Esophagus muscularis mucosa (tissue), 4 donors: ENCODE results near the gene ATP8B2. TPM values are rescaled to one million over a fixed set of nuclear protein-coding genes. Genes with fewer than 3 reads are reported as not detected.
"Not testable (repeated sequence)": the region's sequence is repeated elsewhere in the genome, so short reads cannot be mapped to it uniquely, and the experiment has no call there.

ENCODE experiments used
- DNase-seq: peaks from one replicate; pipeline ENCODE4 v3.0.0-alpha.2; 2017; ENCODE audit errors: extremely low spot score
- H3K27ac ChIP-seq, 4 donors: fragments of 200-600 bp; sonication (generic); replicated peaks in 1 of 4; 1 replicate in 3 of 4; 2 replicates in 1 of 4; pipeline ENCODE4 v1.5.1; 2016 to 2019; ENCODE audit warnings: mild to moderate bottlenecking in 1 of 4
- H3K27me3 ChIP-seq, 4 donors: fragments of 200-600 bp; sonication (generic); one replicate each; pipeline versions ENCODE4 v1.5.1 to v1.6.0; 2016 to 2019
- H3K36me3 ChIP-seq, 4 donors: fragments of 200-600 bp; sonication (generic); one replicate each; pipeline ENCODE4 v1.5.1; 2016 to 2019
- H3K4me1 ChIP-seq, 4 donors: fragments of 200-600 bp; sonication (generic); one replicate each; pipeline ENCODE4 v1.5.1; 2016 to 2019
- H3K4me3 ChIP-seq, 4 donors: fragments of 200-600 bp; sonication (generic); 1 replicate in 2 of 4; 2 replicates in 2 of 4; pipeline ENCODE4 v1.5.1; 2016 to 2019; ENCODE audit warnings: mild to moderate bottlenecking in 4 of 4, moderate library complexity in 1 of 4
- H3K9me3 ChIP-seq, 4 donors: fragments of 200-600 bp; sonication (generic); 1 replicate in 3 of 4; 2 replicates in 1 of 4; pipeline ENCODE4 v1.5.1; 2016 to 2019
- EP300 ChIP-seq: sonication (generic); formaldehyde crosslinking; IDR thresholded peaks from one replicate; pipeline ENCODE4 v1.6.1; 2017; ENCODE audit warnings: antibody characterized with exemption
- POLR2A ChIP-seq: fragments of 450-650 bp; IDR thresholded peaks from one replicate; pipeline ENCODE4 v1.6.1; 2017; ENCODE audit warnings: antibody characterized with exemption, moderate library complexity, mild to moderate bottlenecking, low read depth
- POLR2AphosphoS5 ChIP-seq, 2 donors: sonication (generic); formaldehyde crosslinking; IDR thresholded peaks; one replicate each; pipeline ENCODE4 v1.6.1; 2017; ENCODE audit warnings: antibody characterized with exemption in 2 of 2
- WGBS: methylation state at CpG from one replicate; pipeline ENCODE4 v1.1.5; 2018; 5-methylcytosine and 5-hydroxymethylcytosine counted together
- intact Hi-C: fragments of 100-400 bp; cut with DNase I; formaldehyde crosslinking; loops from one replicate; pipeline ENCODE4 v1.15.1; 2023
- total RNA-seq, 4 donors: library from RNA; depleted of rRNA; stranded (reverse); fragments of >200 nt; gene quantifications; one replicate each; pipeline versions ENCODE4 v1.1.0 to v1.2.1, GENCODE V29; 2016
- TF ChIP-seq, protein P1 (sequence below), 3 experiments: fragments of 200-600 bp in 2 of 3; fragments of 450-650 bp in 1 of 3; sonication (generic) in 2 of 3; IDR thresholded peaks; one replicate each; pipeline ENCODE4 v1.5.1; 2017 to 2019; ENCODE audit warnings: antibody characterized with exemption in 3 of 3, mild to moderate bottlenecking in 2 of 3, moderate library complexity in 1 of 3

ATP8B2 gene
- total RNA-seq, 4 donors from 2014 or later, result 108 to 178 (median 128) TPM

DNA sequence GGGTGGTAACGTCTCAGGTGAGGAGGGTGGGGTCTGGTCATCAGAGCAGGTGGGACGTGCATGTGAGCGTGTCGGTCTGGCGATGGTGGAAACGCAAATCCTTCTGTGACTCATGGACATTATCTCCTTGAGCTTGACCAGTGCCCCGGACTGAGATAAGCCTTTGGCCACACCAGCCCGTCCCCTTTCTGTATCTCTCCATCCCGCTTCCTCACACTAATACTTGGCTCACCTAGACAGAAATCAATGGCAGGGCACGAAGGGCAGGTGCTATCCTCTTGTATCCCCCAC is 12.3 kb upstream of the ATP8B2 start:
- WGBS, result 85% methylated on average over 10 of the region's 10 CpGs
- no peaks in the 10 kb centered on the region for H3K27me3 ChIP-seq
- no peak overlapping the region for H3K4me3 ChIP-seq
- no peaks in the 10 kb centered on the region for H3K9me3 ChIP-seq
- intact Hi-C loops, result loop anchor here (2.0 kb wide), 1 partner anchor 30 kb away; no protein-coding TSS in a partner anchor
- H3K36me3 ChIP-seq, result no peaks in the 10 kb centered on the region
- no peaks in the 10 kb centered on the region for H3K4me1 ChIP-seq
- DNase-seq, result no peak
- TF ChIP-seq EP300, result no peak
- no peak overlapping the region for H3K27ac ChIP-seq

DNA sequence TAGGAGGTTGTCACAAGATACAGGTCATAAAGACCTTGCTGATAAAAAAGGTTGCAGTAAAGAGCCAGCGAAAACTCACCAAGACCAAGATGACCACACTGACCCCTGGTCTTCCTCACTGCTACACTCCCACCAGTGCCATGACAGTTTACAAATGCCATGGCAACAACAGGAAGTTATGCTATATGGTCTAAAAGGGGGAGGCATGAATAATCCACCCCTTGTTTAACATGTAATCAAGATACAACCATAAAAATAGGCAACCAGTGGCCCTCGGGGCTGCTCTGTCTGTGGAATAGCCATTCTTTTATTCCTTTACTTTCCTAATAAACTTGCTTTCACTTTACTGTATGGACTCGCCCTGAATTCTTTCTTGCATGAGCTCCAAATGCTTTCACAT is 11.1 kb upstream of the ATP8B2 start:
- 84% methylated on average over 3 of the region's 3 CpGs for WGBS
- H3K4me1 ChIP-seq, H3K9me3 ChIP-seq, intact Hi-C loops, H3K27me3 ChIP-seq, DNase-seq, H3K4me3 ChIP-seq, H3K36me3 ChIP-seq, H3K27ac ChIP-seq: not testable (repeated sequence)

DNA sequence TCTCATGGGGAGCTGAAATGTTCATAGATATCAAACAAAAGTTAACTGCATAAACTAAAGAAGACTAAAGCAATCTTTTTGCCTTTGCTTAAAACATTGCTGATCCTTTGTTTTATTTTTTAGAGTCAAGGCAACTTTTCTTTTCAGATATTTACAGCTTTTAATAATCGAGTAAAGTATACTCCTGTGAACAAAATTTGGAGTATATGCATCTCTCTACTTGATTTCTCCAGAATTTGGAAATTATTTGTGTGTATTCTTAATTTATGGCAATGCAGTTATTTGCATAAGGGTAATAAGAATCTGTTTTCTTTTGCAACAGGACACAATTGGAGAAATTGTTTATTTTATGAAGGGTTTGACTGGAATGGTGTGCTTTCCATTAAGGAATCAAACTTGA is 8.6 kb upstream of the ATP8B2 start:
- TF ChIP-seq EP300 (no peak), POLR2AphosphoS5 (IDR thresholded peaks at IDR 0.05) (no peak), POLR2A (no peak)
- TF ChIP-seq, protein P1, sequence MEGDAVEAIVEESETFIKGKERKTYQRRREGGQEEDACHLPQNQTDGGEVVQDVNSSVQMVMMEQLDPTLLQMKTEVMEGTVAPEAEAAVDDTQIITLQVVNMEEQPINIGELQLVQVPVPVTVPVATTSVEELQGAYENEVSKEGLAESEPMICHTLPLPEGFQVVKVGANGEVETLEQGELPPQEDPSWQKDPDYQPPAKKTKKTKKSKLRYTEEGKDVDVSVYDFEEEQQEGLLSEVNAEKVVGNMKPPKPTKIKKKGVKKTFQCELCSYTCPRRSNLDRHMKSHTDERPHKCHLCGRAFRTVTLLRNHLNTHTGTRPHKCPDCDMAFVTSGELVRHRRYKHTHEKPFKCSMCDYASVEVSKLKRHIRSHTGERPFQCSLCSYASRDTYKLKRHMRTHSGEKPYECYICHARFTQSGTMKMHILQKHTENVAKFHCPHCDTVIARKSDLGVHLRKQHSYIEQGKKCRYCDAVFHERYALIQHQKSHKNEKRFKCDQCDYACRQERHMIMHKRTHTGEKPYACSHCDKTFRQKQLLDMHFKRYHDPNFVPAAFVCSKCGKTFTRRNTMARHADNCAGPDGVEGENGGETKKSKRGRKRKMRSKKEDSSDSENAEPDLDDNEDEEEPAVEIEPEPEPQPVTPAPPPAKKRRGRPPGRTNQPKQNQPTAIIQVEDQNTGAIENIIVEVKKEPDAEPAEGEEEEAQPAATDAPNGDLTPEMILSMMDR (IDR thresholded peaks at IDR 0.05), result no peak
- H3K27me3 ChIP-seq, result no peaks in the 10 kb centered on the region
- H3K27ac ChIP-seq, result no peak overlapping the region
- no peaks in the 10 kb centered on the region for H3K9me3 ChIP-seq
- 83% methylated on average over 1 of the region's 1 CpG for WGBS
- H3K4me3 ChIP-seq, result no peak overlapping the region
- no peaks in the 10 kb centered on the region for H3K4me1 ChIP-seq
- no peaks in the 10 kb centered on the region for H3K36me3 ChIP-seq
- no peak for DNase-seq
- intact Hi-C loops, result no loop called here

DNA sequence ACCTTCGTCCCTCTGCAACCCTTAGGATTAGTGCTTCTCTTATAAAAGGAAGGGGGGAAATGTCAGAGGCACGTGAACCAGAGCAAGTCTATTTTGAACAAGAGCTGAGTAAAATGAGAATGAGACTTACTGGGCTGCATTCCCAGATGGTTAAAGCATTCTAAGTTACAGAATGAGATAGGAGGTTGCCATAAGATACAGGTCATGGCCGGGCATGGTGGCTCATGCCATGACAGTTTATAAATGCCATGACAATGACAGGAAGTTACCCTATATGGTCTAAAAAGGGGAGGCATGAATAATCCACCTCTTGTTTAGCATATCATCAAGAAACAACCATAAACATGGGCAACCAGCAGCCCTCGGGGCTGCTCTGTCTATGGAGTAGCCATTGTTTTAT is 6.9 kb upstream of the ATP8B2 start:
- Histone ChIP-seq H3K4me1 (no peaks in the 10 kb centered on the region), H3K27me3 (no peaks in the 10 kb centered on the region), H3K4me3 (no peak overlapping the region), H3K27ac (no peak overlapping the region), H3K9me3 (no peaks in the 10 kb centered on the region), H3K36me3 (no peaks in the 10 kb centered on the region)
- no peak for DNase-seq
- TF ChIP-seq POLR2A (no peak), EP300 (no peak), POLR2AphosphoS5 (IDR thresholded peaks at IDR 0.05) (no peak)
- TF ChIP-seq, protein P1 (IDR thresholded peaks at IDR 0.05), result no peak
- WGBS, result 79% methylated on average over 4 of the region's 4 CpGs
- intact Hi-C loops, result no loop called here

DNA sequence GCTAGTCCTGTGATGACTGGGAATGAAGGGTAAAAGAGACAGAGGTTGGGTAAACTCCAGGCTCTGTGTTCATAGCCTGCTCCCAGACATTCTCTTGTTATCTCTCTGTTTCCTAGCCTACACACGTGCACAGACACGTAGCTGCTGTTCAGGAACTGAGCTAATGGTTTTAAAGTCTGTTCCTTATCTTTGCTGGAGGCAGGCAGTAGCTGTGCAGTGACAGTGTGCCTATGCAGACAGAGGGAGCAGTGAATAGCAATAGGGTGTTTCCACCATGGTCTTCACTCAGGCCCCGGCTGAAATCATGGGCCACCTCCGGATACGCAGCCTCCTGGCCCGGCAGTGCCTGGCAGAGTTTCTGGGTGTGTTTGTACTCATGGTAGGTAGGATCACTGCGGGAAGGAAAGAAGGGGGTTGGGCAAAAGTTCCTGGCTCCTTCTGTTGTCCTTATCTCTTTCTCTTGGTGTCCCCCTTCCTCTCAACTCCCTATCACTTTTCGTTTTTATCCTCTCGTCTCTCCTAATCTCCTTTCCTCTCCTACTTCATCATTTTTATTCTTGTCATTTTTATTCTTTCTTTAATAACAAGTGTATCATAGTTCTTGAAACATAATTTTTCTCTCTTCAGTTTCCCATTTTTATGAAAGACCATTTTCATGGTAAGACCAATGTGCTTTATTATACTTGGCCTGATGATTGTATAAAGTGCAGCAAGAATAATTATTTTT is 4.3 kb upstream of the ATP8B2 start, which contains the start of gene AQP10:
TSS of gene AQP10 (plus strand) at position 212 of the 727 bp plus-strand sequence. CDS start at position 275, 63 bp downstream.
- no peaks in the 10 kb centered on the region for H3K36me3 ChIP-seq
- peaks cover 6 to 15% (median 12%) of the 10 kb centered on the region in 4 donors for H3K4me1 ChIP-seq
- no peak for TF ChIP-seq POLR2AphosphoS5 (IDR thresholded peaks at IDR 0.05)
- no peak for TF ChIP-seq EP300
- TF ChIP-seq, protein P1 (IDR thresholded peaks at IDR 0.05), result no peak
- TF ChIP-seq POLR2A, result no peak
- WGBS, result 54% methylated on average over 9 of the region's 9 CpGs
- no peaks in the 10 kb centered on the region for H3K27me3 ChIP-seq
- no peaks in the 10 kb centered on the region for H3K9me3 ChIP-seq
- no peak within 1 kb of the TSS for H3K27ac ChIP-seq
- no peak within 1 kb of the TSS for H3K4me3 ChIP-seq
- intact Hi-C loops, result loop anchor here (5.0 kb wide), 1 partner anchor 49 kb away; the partner anchor contains the start of gene HAX1
- DNase-seq, result no peak

DNA sequence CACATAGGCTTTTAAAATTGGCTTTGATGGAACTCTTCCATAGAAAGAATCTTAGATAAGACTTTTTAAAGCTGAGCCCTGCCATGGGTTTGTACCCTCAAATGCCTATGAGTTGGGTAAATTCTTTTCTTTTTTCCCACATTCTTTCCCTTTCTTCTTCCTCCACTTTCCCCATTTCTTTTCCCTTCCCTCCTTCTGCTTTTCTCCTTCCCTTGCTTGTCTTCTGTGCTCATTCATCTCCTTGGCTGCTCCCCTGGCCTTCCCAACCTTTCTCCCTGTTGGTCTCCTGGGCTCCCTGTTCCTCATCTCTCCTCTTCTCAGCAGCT is 3.8 kb upstream of the ATP8B2 start:
- H3K36me3 ChIP-seq, H3K27ac ChIP-seq, H3K4me3 ChIP-seq, H3K9me3 ChIP-seq, DNase-seq, H3K27me3 ChIP-seq: not testable (repeated sequence)
- peaks cover 10 to 21% (median 17%) of the 10 kb centered on the region in 4 donors for H3K4me1 ChIP-seq
- intact Hi-C loops, result loop anchor here (5.0 kb wide), 1 partner anchor 49 kb away; the partner anchor contains the start of gene HAX1
